ENCODE results near the gene TGFBR3. TPM values are rescaled to one million over a fixed set of nuclear protein-coding genes. Genes with fewer than 3 reads are reported as not detected.

Gene TGFBR3
- polyA plus RNA-seq, 1 donor (not counting 4 experiments of a cell fraction or from before 2014, with no cell fraction given): 1.2 TPM

GRCh38 chr1:91798241-91798648 is 87.7 kb downstream of the TGFBR3 start:
- Histone ChIP-seq H3K9me3 (ENCODE audit: control insufficient read depth, low read depth, low read length) (no peaks in the 10 kb centered on the region), H3K27ac (ENCODE audit: control insufficient read depth, insufficient read depth, low read length) (no peak overlapping the region), H3K4me2 (ENCODE audit: control insufficient read depth, extremely low read depth, insufficient read depth, low read depth, low read length) (no peak overlapping the region), H2AFZ (ENCODE audit: control insufficient read depth, low read length) (no peak overlapping the region), H3K4me3 (ENCODE audit: control insufficient read depth in 2 of 3, extremely low read depth in 1 of 3, insufficient read depth in 2 of 3, low read depth in 1 of 3, low read length in 3 of 3) (no peak overlapping the region), H3K9me1 (ENCODE audit: control insufficient read depth, extremely low read depth, insufficient read depth, low read length) (no peaks in the 10 kb centered on the region), H3K9ac (ENCODE audit: control insufficient read depth, extremely low read depth, insufficient read depth, low read length) (no peak overlapping the region), H3K79me2 (ENCODE audit: control insufficient read depth, insufficient read depth, low read length) (no peaks in the 10 kb centered on the region), H4K20me1 (ENCODE audit: control insufficient read depth, extremely low read depth, insufficient read depth, low read length) (no peaks in the 10 kb centered on the region), H3K27me3 (ENCODE audit: control insufficient read depth, extremely low read depth, insufficient read depth, low read length) (peaks cover 34% of the 10 kb centered on the region), H3K4me1 (ENCODE audit: control insufficient read depth, extremely low read depth, insufficient read depth, low read length) (peaks cover 10% of the 10 kb centered on the region), H3K36me3 (ENCODE audit: control insufficient read depth in 2 of 2, extremely low read depth in 1 of 2, insufficient read depth in 2 of 2, low read length in 2 of 2) (no peaks in the 10 kb centered on the region)
- no peak for DNase-seq (ENCODE audit: low read depth, low spot score)
- dilution Hi-C loops (cut with MboI; ENCODE audit: extremely low pct_ligation_motif_present, low sequenced_read_pairs): no loop called here
- FAIRE-seq: no peak
- TF ChIP-seq CTCF (optimal IDR thresholded peaks at IDR 0.05 in 1 of 3, IDR thresholded peaks at IDR 0.05 in 1 of 3, conservative IDR thresholded peaks at IDR 0.05 in 1 of 3; ENCODE audit: extremely low read depth in 1 of 3, insufficient read depth in 2 of 3, low read length in 3 of 3) (no peak), EZH2 (IDR thresholded peaks at IDR 0.05; ENCODE audit: low read length) (no peak)

GRCh38 chr1:91797164-91797563 is 88.8 kb downstream of the TGFBR3 start:
- H4K20me1 ChIP-seq (ENCODE audit: control insufficient read depth, extremely low read depth, insufficient read depth, low read length): no peaks in the 10 kb centered on the region
- no peak overlapping the region for H3K9ac ChIP-seq (ENCODE audit: control insufficient read depth, extremely low read depth, insufficient read depth, low read length)
- DNase-seq (ENCODE audit: low read depth, low spot score) (no peak), FAIRE-seq (no peak)
- peaks cover 33% of the 10 kb centered on the region for H3K27me3 ChIP-seq (ENCODE audit: control insufficient read depth, extremely low read depth, insufficient read depth, low read length)
- H3K36me3 ChIP-seq (ENCODE audit: control insufficient read depth in 2 of 2, extremely low read depth in 1 of 2, insufficient read depth in 2 of 2, low read length in 2 of 2): no peaks in the 10 kb centered on the region
- H3K79me2 ChIP-seq (ENCODE audit: control insufficient read depth, insufficient read depth, low read length): no peaks in the 10 kb centered on the region
- H2AFZ ChIP-seq (ENCODE audit: control insufficient read depth, low read length): no peak overlapping the region
- no peak for TF ChIP-seq EZH2 (IDR thresholded peaks at IDR 0.05; ENCODE audit: low read length)
- no peak for TF ChIP-seq CTCF (optimal IDR thresholded peaks at IDR 0.05 in 1 of 3, IDR thresholded peaks at IDR 0.05 in 1 of 3, conservative IDR thresholded peaks at IDR 0.05 in 1 of 3; ENCODE audit: extremely low read depth in 1 of 3, insufficient read depth in 2 of 3, low read length in 3 of 3)
- no peak overlapping the region for H3K27ac ChIP-seq (ENCODE audit: control insufficient read depth, insufficient read depth, low read length)
- H3K4me3 ChIP-seq (ENCODE audit: control insufficient read depth in 2 of 3, extremely low read depth in 1 of 3, insufficient read depth in 2 of 3, low read depth in 1 of 3, low read length in 3 of 3): no peak overlapping the region
- H3K9me1 ChIP-seq (ENCODE audit: control insufficient read depth, extremely low read depth, insufficient read depth, low read length): no peaks in the 10 kb centered on the region
- dilution Hi-C loops (cut with MboI; ENCODE audit: extremely low pct_ligation_motif_present, low sequenced_read_pairs): no loop called here
- H3K9me3 ChIP-seq (ENCODE audit: control insufficient read depth, low read depth, low read length): no peaks in the 10 kb centered on the region
- no peak overlapping the region for H3K4me2 ChIP-seq (ENCODE audit: control insufficient read depth, extremely low read depth, insufficient read depth, low read depth, low read length)
- peaks cover 11% of the 10 kb centered on the region for H3K4me1 ChIP-seq (ENCODE audit: control insufficient read depth, extremely low read depth, insufficient read depth, low read length)

Measured in keratinocyte (primary cell).